Measurements from ENCODE around the gene NREP. TPM values are rescaled to one million over a fixed set of nuclear protein-coding genes. Genes with fewer than 3 reads are reported as not detected.

Gene NREP
- total RNA-seq, 1 experiment from 2014 or later: 160 TPM

DNA sequence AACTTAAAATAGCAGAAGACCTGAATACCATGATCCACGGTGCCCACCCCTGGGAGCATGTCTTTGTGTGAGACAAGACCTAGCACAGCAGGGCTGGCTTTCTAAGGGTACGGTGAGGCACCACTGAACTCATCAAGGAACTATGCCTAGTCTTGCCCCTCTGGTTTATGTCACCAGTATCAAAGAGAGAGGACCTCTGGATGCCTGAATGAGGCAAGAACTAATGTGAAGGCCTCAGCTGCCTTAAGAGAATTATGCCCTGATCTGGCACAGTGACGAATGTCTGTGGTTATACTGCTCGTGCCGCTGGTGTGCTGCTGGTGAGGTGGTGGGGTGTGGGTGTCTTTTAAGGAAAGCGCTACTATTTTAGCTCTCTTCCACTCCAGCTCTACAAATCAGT is 23.0 kb downstream of the NREP start:
- Mint-ChIP-seq H3K4me1 (peaks cover 38% of the 10 kb centered on the region), H3K27ac (peak overlapping the region; percentile 82; the same call in 1 of the 2 replicates), H3K4me3 (no peak overlapping the region), H3K27me3 (ENCODE audit: low read depth) (no peaks in the 10 kb centered on the region), H3K9me3 (no peaks in the 10 kb centered on the region), H3K36me3 (peaks cover 45% of the 10 kb centered on the region)
- TF ChIP-seq, protein P1, sequence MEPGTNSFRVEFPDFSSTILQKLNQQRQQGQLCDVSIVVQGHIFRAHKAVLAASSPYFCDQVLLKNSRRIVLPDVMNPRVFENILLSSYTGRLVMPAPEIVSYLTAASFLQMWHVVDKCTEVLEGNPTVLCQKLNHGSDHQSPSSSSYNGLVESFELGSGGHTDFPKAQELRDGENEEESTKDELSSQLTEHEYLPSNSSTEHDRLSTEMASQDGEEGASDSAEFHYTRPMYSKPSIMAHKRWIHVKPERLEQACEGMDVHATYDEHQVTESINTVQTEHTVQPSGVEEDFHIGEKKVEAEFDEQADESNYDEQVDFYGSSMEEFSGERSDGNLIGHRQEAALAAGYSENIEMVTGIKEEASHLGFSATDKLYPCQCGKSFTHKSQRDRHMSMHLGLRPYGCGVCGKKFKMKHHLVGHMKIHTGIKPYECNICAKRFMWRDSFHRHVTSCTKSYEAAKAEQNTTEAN (CRISPR knock-in tag; IDR thresholded peaks at IDR 0.05): no peak
- TF ChIP-seq, protein P2, sequence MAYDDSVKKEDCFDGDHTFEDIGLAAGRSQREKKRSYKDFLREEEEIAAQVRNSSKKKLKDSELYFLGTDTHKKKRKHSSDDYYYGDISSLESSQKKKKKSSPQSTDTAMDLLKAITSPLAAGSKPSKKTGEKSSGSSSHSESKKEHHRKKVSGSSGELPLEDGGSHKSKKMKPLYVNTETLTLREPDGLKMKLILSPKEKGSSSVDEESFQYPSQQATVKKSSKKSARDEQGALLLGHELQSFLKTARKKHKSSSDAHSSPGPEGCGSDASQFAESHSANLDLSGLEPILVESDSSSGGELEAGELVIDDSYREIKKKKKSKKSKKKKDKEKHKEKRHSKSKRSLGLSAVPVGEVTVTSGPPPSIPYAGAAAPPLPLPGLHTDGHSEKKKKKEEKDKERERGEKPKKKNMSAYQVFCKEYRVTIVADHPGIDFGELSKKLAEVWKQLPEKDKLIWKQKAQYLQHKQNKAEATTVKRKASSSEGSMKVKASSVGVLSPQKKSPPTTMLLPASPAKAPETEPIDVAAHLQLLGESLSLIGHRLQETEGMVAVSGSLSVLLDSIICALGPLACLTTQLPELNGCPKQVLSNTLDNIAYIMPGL (CRISPR knock-in tag; IDR thresholded peaks at IDR 0.05): no peak
- TF ChIP-seq, protein P3, sequence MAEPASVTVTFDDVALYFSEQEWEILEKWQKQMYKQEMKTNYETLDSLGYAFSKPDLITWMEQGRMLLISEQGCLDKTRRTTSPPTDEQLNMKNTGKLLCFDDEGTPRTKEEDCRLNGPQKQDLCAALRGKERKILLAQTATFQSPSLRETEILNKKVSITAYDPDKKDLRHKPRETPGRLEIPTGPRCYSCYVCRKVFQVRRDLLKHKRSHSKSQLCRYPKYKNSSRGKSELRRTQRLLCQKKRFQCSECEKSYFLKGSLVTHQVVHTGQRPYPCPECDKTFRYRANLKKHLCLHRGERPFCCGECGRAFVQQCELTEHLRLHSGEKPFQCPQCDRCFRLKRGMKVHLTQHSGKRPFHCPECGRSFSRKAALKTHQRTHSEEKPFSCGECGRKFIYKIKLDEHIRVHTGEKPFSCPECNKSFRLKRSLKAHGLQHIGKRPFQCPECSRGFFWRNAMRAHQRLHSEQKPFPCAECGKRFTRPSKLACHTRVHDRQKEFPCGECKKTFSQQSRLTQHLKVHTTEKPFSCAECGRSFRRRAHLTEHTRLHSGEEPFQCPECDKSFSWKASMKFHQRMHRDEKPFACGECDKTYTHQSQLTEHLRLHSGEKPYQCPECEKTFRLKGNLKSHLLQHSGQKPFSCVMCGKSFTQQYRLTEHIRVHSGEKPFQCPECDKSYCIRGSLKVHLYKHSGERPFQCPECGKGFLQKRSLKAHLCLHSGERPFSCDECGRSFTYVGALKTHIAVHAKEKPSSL (CRISPR knock-in tag; conservative IDR thresholded peaks at IDR 0.05): no peak
- TF ChIP-seq ZBTB21 (CRISPR knock-in tag; IDR thresholded peaks at IDR 0.05; ENCODE audit: borderline replicate concordance): no peak
- TF ChIP-seq, protein P4, sequence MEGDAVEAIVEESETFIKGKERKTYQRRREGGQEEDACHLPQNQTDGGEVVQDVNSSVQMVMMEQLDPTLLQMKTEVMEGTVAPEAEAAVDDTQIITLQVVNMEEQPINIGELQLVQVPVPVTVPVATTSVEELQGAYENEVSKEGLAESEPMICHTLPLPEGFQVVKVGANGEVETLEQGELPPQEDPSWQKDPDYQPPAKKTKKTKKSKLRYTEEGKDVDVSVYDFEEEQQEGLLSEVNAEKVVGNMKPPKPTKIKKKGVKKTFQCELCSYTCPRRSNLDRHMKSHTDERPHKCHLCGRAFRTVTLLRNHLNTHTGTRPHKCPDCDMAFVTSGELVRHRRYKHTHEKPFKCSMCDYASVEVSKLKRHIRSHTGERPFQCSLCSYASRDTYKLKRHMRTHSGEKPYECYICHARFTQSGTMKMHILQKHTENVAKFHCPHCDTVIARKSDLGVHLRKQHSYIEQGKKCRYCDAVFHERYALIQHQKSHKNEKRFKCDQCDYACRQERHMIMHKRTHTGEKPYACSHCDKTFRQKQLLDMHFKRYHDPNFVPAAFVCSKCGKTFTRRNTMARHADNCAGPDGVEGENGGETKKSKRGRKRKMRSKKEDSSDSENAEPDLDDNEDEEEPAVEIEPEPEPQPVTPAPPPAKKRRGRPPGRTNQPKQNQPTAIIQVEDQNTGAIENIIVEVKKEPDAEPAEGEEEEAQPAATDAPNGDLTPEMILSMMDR (IDR thresholded peaks at IDR 0.05): no peak
- TF ChIP-seq, protein P5, sequence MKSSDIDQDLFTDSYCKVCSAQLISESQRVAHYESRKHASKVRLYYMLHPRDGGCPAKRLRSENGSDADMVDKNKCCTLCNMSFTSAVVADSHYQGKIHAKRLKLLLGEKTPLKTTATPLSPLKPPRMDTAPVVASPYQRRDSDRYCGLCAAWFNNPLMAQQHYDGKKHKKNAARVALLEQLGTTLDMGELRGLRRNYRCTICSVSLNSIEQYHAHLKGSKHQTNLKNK (CRISPR knock-in tag; IDR thresholded peaks at IDR 0.05): no peak
- TF ChIP-seq, protein P6, sequence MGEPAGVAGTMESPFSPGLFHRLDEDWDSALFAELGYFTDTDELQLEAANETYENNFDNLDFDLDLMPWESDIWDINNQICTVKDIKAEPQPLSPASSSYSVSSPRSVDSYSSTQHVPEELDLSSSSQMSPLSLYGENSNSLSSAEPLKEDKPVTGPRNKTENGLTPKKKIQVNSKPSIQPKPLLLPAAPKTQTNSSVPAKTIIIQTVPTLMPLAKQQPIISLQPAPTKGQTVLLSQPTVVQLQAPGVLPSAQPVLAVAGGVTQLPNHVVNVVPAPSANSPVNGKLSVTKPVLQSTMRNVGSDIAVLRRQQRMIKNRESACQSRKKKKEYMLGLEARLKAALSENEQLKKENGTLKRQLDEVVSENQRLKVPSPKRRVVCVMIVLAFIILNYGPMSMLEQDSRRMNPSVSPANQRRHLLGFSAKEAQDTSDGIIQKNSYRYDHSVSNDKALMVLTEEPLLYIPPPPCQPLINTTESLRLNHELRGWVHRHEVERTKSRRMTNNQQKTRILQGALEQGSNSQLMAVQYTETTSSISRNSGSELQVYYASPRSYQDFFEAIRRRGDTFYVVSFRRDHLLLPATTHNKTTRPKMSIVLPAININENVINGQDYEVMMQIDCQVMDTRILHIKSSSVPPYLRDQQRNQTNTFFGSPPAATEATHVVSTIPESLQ (CRISPR knock-in tag; IDR thresholded peaks at IDR 0.05): no peak
- TF ChIP-seq, protein P7, sequence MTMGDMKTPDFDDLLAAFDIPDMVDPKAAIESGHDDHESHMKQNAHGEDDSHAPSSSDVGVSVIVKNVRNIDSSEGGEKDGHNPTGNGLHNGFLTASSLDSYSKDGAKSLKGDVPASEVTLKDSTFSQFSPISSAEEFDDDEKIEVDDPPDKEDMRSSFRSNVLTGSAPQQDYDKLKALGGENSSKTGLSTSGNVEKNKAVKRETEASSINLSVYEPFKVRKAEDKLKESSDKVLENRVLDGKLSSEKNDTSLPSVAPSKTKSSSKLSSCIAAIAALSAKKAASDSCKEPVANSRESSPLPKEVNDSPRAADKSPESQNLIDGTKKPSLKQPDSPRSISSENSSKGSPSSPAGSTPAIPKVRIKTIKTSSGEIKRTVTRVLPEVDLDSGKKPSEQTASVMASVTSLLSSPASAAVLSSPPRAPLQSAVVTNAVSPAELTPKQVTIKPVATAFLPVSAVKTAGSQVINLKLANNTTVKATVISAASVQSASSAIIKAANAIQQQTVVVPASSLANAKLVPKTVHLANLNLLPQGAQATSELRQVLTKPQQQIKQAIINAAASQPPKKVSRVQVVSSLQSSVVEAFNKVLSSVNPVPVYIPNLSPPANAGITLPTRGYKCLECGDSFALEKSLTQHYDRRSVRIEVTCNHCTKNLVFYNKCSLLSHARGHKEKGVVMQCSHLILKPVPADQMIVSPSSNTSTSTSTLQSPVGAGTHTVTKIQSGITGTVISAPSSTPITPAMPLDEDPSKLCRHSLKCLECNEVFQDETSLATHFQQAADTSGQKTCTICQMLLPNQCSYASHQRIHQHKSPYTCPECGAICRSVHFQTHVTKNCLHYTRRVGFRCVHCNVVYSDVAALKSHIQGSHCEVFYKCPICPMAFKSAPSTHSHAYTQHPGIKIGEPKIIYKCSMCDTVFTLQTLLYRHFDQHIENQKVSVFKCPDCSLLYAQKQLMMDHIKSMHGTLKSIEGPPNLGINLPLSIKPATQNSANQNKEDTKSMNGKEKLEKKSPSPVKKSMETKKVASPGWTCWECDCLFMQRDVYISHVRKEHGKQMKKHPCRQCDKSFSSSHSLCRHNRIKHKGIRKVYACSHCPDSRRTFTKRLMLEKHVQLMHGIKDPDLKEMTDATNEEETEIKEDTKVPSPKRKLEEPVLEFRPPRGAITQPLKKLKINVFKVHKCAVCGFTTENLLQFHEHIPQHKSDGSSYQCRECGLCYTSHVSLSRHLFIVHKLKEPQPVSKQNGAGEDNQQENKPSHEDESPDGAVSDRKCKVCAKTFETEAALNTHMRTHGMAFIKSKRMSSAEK (CRISPR knock-in tag; IDR thresholded peaks at IDR 0.05; ENCODE audit: borderline replicate concordance): no peak
- no peak for TF ChIP-seq SMAD3 (CRISPR knock-in tag; IDR thresholded peaks at IDR 0.05; ENCODE audit: borderline replicate concordance)
- TF ChIP-seq KAT7 (CRISPR knock-in tag; IDR thresholded peaks at IDR 0.05; ENCODE audit: borderline replicate concordance): no peak
- TF ChIP-seq NFATC4 (CRISPR knock-in tag; IDR thresholded peaks at IDR 0.05): no peak
- no peak for TF ChIP-seq SMAD4 (CRISPR knock-in tag; IDR thresholded peaks at IDR 0.05)
- TF ChIP-seq, protein P8, sequence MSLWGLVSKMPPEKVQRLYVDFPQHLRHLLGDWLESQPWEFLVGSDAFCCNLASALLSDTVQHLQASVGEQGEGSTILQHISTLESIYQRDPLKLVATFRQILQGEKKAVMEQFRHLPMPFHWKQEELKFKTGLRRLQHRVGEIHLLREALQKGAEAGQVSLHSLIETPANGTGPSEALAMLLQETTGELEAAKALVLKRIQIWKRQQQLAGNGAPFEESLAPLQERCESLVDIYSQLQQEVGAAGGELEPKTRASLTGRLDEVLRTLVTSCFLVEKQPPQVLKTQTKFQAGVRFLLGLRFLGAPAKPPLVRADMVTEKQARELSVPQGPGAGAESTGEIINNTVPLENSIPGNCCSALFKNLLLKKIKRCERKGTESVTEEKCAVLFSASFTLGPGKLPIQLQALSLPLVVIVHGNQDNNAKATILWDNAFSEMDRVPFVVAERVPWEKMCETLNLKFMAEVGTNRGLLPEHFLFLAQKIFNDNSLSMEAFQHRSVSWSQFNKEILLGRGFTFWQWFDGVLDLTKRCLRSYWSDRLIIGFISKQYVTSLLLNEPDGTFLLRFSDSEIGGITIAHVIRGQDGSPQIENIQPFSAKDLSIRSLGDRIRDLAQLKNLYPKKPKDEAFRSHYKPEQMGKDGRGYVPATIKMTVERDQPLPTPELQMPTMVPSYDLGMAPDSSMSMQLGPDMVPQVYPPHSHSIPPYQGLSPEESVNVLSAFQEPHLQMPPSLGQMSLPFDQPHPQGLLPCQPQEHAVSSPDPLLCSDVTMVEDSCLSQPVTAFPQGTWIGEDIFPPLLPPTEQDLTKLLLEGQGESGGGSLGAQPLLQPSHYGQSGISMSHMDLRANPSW (CRISPR knock-in tag; conservative IDR thresholded peaks at IDR 0.05; ENCODE audit: low read depth): no peak
- TF ChIP-seq, protein P9, sequence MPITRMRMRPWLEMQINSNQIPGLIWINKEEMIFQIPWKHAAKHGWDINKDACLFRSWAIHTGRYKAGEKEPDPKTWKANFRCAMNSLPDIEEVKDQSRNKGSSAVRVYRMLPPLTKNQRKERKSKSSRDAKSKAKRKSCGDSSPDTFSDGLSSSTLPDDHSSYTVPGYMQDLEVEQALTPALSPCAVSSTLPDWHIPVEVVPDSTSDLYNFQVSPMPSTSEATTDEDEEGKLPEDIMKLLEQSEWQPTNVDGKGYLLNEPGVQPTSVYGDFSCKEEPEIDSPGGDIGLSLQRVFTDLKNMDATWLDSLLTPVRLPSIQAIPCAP (CRISPR knock-in tag; IDR thresholded peaks at IDR 0.05): no peak
- no peak for TF ChIP-seq FOXP1 (CRISPR knock-in tag; IDR thresholded peaks at IDR 0.05; ENCODE audit: borderline replicate concordance)
- TF ChIP-seq RORB (CRISPR knock-in tag; IDR thresholded peaks at IDR 0.05): no peak
- DNase-seq (ENCODE audit: low spot score): no peak
- ChIA-PET CTCF (no interaction called here), POLR2A (no interaction called here)
- no peak for ATAC-seq

Data from WTC11 (cell line).